K562 (cell line): ENCODE data around the gene FAM72B. TPM values are rescaled to one million over a fixed set of nuclear protein-coding genes. Genes with fewer than 3 reads are reported as not detected.
"Not testable (repeated sequence)": the region's sequence is repeated elsewhere in the genome, so short reads cannot be mapped to it uniquely, and the experiment has no call there.

Experiments
- ATF1 ChIP-seq, 2 experiments: fragments of 450-650 bp in 1 of 2; IDR thresholded peaks; 2 replicates each; pipeline ENCODE4 v1.6.1; 2016; ENCODE audit warnings: missing compliant biosample characterization in 1 of 2, missing genetic modification characterization in 1 of 2
- CC2D1A ChIP-seq: fragments of 450-650 bp; IDR thresholded peaks from 2 replicates; pipeline ENCODE4 v1.6.1; 2017; ENCODE audit warnings: mild to moderate bottlenecking
- CREM ChIP-seq: IDR thresholded peaks from 2 replicates; pipeline ENCODE4 v1.6.1; 2014; ENCODE audit warnings: antibody characterized with exemption, low read depth
- DMBX1 ChIP-seq: fragments of 250-450 bp; sonication (Bioruptor Pico); IDR thresholded peaks from 2 replicates; pipeline ENCODE4 v1.8.0; 2022; ENCODE audit warnings: inconsistent platforms, mild to moderate bottlenecking, moderate library complexity, borderline replicate concordance
- ESRRA ChIP-seq: fragments of 450-650 bp; IDR thresholded peaks from 2 replicates; pipeline ENCODE4 v1.6.1; 2014; ENCODE audit warnings: low read depth, mild to moderate bottlenecking, moderate library complexity, borderline replicate concordance
- FOXK2 ChIP-seq, 2 experiments: fragments of 450-650 bp; IDR thresholded peaks in 1 of 2; conservative IDR thresholded peaks in 1 of 2; 2 replicates each; pipeline ENCODE4 v1.6.1; 2016; ENCODE audit warnings: low read depth in 2 of 2, mild to moderate bottlenecking in 1 of 2
- HDAC3 ChIP-seq: fragments of 450-650 bp; IDR thresholded peaks from 2 replicates; pipeline ENCODE4 v1.6.1; 2018; ENCODE audit warnings: borderline replicate concordance, mild to moderate bottlenecking, moderate library complexity; ENCODE audit not compliant: partially characterized antibody
- MBD2 ChIP-seq: sonication (generic); IDR thresholded peaks from 2 replicates; pipeline ENCODE4 v1.6.1; 2016; ENCODE audit warnings: low read depth, borderline replicate concordance
- MNT ChIP-seq, 2 experiments: fragments of 450-650 bp; conservative IDR thresholded peaks; 2 replicates each; pipeline ENCODE4 v1.6.1; 2017; ENCODE audit warnings: mild to moderate bottlenecking in 2 of 2, moderate library complexity in 2 of 2
- MYBL2 ChIP-seq, 2 experiments: fragments of 450-650 bp in 1 of 2; sonication (generic) in 1 of 2; formaldehyde crosslinking in 1 of 2; IDR thresholded peaks; 2 replicates each; pipeline versions ENCODE4 v1.6.1 to v1.8.1; 2017 to 2022; ENCODE audit warnings: borderline replicate concordance in 1 of 2, inconsistent platforms in 1 of 2, low read depth in 1 of 2, mild to moderate bottlenecking in 1 of 2, missing genetic modification reagents in 1 of 2, moderate library complexity in 1 of 2
- NEUROD1 ChIP-seq: fragments of 150-350 bp; IDR thresholded peaks from 2 replicates; pipeline ENCODE4 v1.6.1; 2014; ENCODE audit warnings: borderline replicate concordance, low read length, low read depth; ENCODE audit not compliant: partially characterized antibody
- NFYB ChIP-seq: IDR thresholded peaks from 2 replicates; pipeline ENCODE4 v1.6.1; 2011; ENCODE audit warnings: mild to moderate bottlenecking, moderate library complexity; ENCODE audit not compliant: insufficient read length; ENCODE audit errors: extremely low read depth
- NRF1 ChIP-seq, 2 experiments: fragments of 450-650 bp; IDR thresholded peaks in 1 of 2; conservative IDR thresholded peaks in 1 of 2; 2 replicates each; pipeline ENCODE4 v1.6.1; 2014; ENCODE audit warnings: mild to moderate bottlenecking in 2 of 2
- PHF8 ChIP-seq: fragments of 200-600 bp; sonication (generic); IDR thresholded peaks from 2 replicates; pipeline ENCODE4 v1.6.1; 2012; ENCODE audit warnings: mixed run types, mild to moderate bottlenecking, inconsistent platforms, low read length, moderate library complexity, borderline replicate concordance
- POLR2B ChIP-seq: fragments of 450-650 bp; IDR thresholded peaks from 2 replicates; pipeline ENCODE4 v1.6.1; 2018; ENCODE audit warnings: low read depth; ENCODE audit not compliant: partially characterized antibody
- RBFOX2 ChIP-seq: fragments of 200-400 bp; formaldehyde crosslinking; IDR thresholded peaks from 2 replicates; pipeline ENCODE4 v1.6.1; 2017; ENCODE audit warnings: low read depth, mild to moderate bottlenecking, low read length, moderate library complexity
- SUPT5H ChIP-seq: fragments of 450-650 bp; IDR thresholded peaks from 2 replicates; pipeline ENCODE4 v1.6.1; 2016
- polyA plus RNA-seq, 8 experiments: library from polyadenylated mRNA; depleted of rRNA in 4 of 8; stranded (reverse) in 5 of 8; unstranded in 3 of 8; fragments of >200 nt; fragmentation: Nextera tagmentation in 2 of 8; fragmentation: Illumina TruSeq in 1 of 8; extraction: Ambion mirVana in 2 of 8; extraction: Trizol in 1 of 8; gene quantifications; 2 replicates each; pipeline versions ENCODE4 v1.2.1 to v1.2.3, GENCODE V29; 2011 to 2014; ENCODE audit warnings: inconsistent platforms in 1 of 8, missing spikeins in 1 of 8
- total RNA-seq, 7 experiments: library from RNA; depleted of rRNA in 6 of 7; stranded (reverse); fragments of >200 nt in 6 of 7; fragmentation: Illumina TruSeq in 2 of 7; extraction: Trizol in 2 of 7; gene quantifications; 2 replicates each; pipeline versions ENCODE4 v1.2.1 to v1.2.3, GENCODE V29; 2011 to 2021; ENCODE audit warnings: low replicate concordance in 1 of 7
- TF ChIP-seq, protein P1 (sequence below): fragments of 450-650 bp; IDR thresholded peaks from 2 replicates; pipeline ENCODE4 v1.6.1; 2018; ENCODE audit not compliant: partially characterized antibody

FAM72B gene
- total and polyA plus RNA-seq, 9 of the 15 experiments (the other 6 are each of a cell fraction or from before 2014, with no cell fraction given): 11.8 to 61.7 (median 31.5) TPM

DNA sequence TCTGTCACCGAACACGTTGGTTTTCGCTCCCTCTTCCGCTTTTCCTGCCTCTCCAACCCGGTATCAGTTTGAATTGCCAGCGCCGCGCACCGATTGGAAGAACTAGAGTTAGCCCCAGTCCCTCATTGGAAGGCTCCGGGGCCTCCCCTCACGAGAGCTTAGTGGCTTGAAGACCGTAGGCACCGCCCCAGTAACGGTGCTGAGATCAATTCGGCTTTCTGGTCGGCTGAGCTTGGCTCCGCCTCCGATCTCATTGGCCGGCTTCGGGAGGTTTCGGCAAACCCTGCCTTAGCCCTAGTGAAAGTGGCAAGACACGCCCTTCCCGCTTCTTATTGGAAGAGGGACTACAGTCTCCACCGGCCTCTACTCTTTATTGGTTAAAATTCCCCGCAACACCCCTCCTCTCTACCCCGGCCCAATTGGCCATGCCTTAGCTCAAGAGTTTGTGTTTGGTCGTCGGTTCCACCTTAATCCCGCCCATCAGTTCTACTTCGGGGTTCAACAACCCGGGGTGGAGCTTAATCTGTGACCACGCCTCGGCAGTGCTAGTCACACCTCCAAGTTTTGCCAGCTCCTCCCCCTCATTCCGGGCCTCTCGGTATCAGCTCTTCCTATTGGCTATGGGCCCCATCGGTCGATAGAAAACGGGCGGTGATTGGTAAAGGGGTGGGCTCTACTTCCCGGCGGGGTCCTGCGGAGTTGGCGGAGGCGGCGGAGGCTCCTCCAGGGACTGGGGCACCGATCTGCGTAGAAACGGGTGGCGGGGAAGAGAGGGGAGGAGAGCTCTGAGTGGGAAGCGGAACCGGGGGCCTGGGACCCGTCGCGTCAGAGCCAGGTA lies at the start of gene FAM72B, which contains the start of gene SRGAP2C (continued):
- peak; percentile 67 for TF ChIP-seq NEUROD1
- TF ChIP-seq RBFOX2: peak; percentile 54; the same call in 1 of the 2 replicates
- peak; percentile 21; the same call in 1 of the 2 replicates for TF ChIP-seq PHF8
- peak; percentile 72 for TF ChIP-seq SUPT5H
- peak; percentile 98 for TF ChIP-seq HDAC3
- TF ChIP-seq FOXK2 (conservative IDR thresholded peaks at IDR 0.05 in 1 of 2, IDR thresholded peaks at IDR 0.05 in 1 of 2; ENCODE audit: low read depth in 2 of 2): peak; percentile 80 to 83
- peak; percentile 51; the same call in 1 of the 2 replicates for TF ChIP-seq DMBX1 (CRISPR knock-in tag)
- peak; percentile 69; the same call in 1 of the 2 replicates for TF ChIP-seq MBD2
- TF ChIP-seq, protein P1, sequence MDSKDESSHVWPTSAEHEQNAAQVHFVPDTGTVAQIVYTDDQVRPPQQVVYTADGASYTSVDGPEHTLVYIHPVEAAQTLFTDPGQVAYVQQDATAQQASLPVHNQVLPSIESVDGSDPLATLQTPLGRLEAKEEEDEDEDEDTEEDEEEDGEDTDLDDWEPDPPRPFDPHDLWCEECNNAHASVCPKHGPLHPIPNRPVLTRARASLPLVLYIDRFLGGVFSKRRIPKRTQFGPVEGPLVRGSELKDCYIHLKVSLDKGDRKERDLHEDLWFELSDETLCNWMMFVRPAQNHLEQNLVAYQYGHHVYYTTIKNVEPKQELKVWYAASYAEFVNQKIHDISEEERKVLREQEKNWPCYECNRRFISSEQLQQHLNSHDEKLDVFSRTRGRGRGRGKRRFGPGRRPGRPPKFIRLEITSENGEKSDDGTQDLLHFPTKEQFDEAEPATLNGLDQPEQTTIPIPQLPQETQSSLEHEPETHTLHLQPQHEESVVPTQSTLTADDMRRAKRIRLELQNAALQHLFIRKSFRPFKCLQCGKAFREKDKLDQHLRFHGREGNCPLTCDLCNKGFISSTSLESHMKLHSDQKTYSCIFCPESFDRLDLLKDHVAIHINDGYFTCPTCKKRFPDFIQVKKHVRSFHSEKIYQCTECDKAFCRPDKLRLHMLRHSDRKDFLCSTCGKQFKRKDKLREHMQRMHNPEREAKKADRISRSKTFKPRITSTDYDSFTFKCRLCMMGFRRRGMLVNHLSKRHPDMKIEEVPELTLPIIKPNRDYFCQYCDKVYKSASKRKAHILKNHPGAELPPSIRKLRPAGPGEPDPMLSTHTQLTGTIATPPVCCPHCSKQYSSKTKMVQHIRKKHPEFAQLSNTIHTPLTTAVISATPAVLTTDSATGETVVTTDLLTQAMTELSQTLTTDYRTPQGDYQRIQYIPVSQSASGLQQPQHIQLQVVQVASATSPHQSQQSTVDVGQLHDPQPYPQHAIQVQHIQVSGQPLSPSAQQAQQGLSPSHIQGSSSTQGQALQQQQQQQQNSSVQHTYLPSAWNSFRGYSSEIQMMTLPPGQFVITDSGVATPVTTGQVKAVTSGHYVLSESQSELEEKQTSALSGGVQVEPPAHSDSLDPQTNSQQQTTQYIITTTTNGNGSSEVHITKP: peak; percentile 26
- TF ChIP-seq NRF1 (conservative IDR thresholded peaks at IDR 0.05 in 1 of 2, IDR thresholded peaks at IDR 0.05 in 1 of 2): peak; percentile 73 to 74
- peak; percentile 60 for TF ChIP-seq NFYB
- TF ChIP-seq CREM: peak; percentile 30; the same call in 1 of the 2 replicates
- 0 out of 4 replicates have a peak, but pooled peaks of 1 of the 2 experiments have one; percentile 33 for TF ChIP-seq MNT (conservative IDR thresholded peaks at IDR 0.05)
- TF ChIP-seq ESRRA: 0 out of 2 replicates have a peak, but pooled peaks have one; percentile 21
- TF ChIP-seq CC2D1A: peak; percentile 81
- TF ChIP-seq MYBL2 (IDR thresholded peaks at IDR 0.05; ENCODE audit: low read depth): peak; percentile 73; the same call in 1 of the 2 replicates
- not testable (repeated sequence) for TF ChIP-seq MYBL2 (CRISPR knock-in tag; IDR thresholded peaks at IDR 0.05; ENCODE audit: borderline replicate concordance); ATF1 (CRISPR knock-in tag; IDR thresholded peaks at IDR 0.05)
- TF ChIP-seq POLR2B: peak; percentile 22
- peak; percentile 42 for TF ChIP-seq ATF1 (tag; IDR thresholded peaks at IDR 0.05)
